T-helper 2 cell treated with Interferon-gamma antibody and Interleukin-4, amounts not matched to agents 5 μg/mL and 100 μg/mL, for 36 hours (primary cell): ENCODE results near the gene OPA1.
A peak's percentile ranks its signal among the peaks of the same experiment; 100 is the strongest.

Experiments used
- DNase-seq: peaks from one replicate; pipeline ENCODE4 v3.0.0; 2021; ENCODE audit warnings: low spot score
- H3K27ac Mint-ChIP-seq: one replicate; pipeline ENCODE4 v1.8.0; 2021; ENCODE audit warnings: mild to moderate bottlenecking, mixed read lengths
- H3K27me3 Mint-ChIP-seq: one replicate; pipeline ENCODE4 v1.8.0; 2021; ENCODE audit warnings: low read depth, mixed read lengths
- H3K36me3 Mint-ChIP-seq: one replicate; pipeline ENCODE4 v1.8.0; 2021; ENCODE audit warnings: low read depth, mixed read lengths
- H3K4me1 Mint-ChIP-seq: one replicate; pipeline ENCODE4 v1.8.0; 2021; ENCODE audit warnings: low read depth, mixed read lengths
- H3K4me3 Mint-ChIP-seq: one replicate; pipeline ENCODE4 v1.8.0; 2022; ENCODE audit warnings: mild to moderate bottlenecking, moderate library complexity, mixed read lengths
- H3K9me3 Mint-ChIP-seq: one replicate; pipeline ENCODE4 v1.8.0; 2021; ENCODE audit warnings: mixed read lengths

OPA1 gene

GRCh38 chr3:193564012-193564411, 29.0 kb upstream of the OPA1 start:
- no peak for DNase-seq
- no peak overlapping the region for H3K4me3 Mint-ChIP-seq
- H3K27me3 Mint-ChIP-seq = no peaks in the 10 kb centered on the region
- no peak overlapping the region for H3K27ac Mint-ChIP-seq
- H3K9me3 Mint-ChIP-seq = no peaks in the 10 kb centered on the region
- no peaks in the 10 kb centered on the region for H3K4me1 Mint-ChIP-seq
- no peaks in the 10 kb centered on the region for H3K36me3 Mint-ChIP-seq

GRCh38 chr3:193569119-193569518, 23.9 kb upstream of the OPA1 start:
- no peaks in the 10 kb centered on the region for H3K36me3 Mint-ChIP-seq
- H3K27me3 Mint-ChIP-seq = no peaks in the 10 kb centered on the region
- no peak for DNase-seq
- H3K4me3 Mint-ChIP-seq = no peak overlapping the region
- H3K9me3 Mint-ChIP-seq = no peaks in the 10 kb centered on the region
- H3K27ac Mint-ChIP-seq = no peak overlapping the region
- peaks cover 1% of the 10 kb centered on the region for H3K4me1 Mint-ChIP-seq

GRCh38 chr3:193572426-193572908, 20.5 kb upstream of the OPA1 start:
- peaks cover 1% of the 10 kb centered on the region for H3K27me3 Mint-ChIP-seq
- peak; percentile 24 for DNase-seq
- no peaks in the 10 kb centered on the region for H3K9me3 Mint-ChIP-seq

GRCh38 chr3:193573403-193574191, 19.4 kb upstream of the OPA1 start:
- Mint-ChIP-seq H3K27ac (no peak overlapping the region), H3K4me1 (peaks cover 1% of the 10 kb centered on the region), H3K27me3 (peaks cover 1% of the 10 kb centered on the region), H3K36me3 (no peaks in the 10 kb centered on the region), H3K4me3 (no peak overlapping the region), H3K9me3 (no peaks in the 10 kb centered on the region)
- no peak for DNase-seq

More at GRCh38 chr3:193572426-193572908, 20.5 kb upstream of the OPA1 start:
- peaks cover 1% of the 10 kb centered on the region for H3K4me1 Mint-ChIP-seq
- H3K36me3 Mint-ChIP-seq = no peaks in the 10 kb centered on the region
- no peak overlapping the region for H3K4me3 Mint-ChIP-seq
- H3K27ac Mint-ChIP-seq = no peak overlapping the region

- H3K9me3 Mint-ChIP-seq = no peaks in the 10 kb centered on the region
- H3K27me3 Mint-ChIP-seq = peaks cover 1% of the 10 kb centered on the region
- H3K36me3 Mint-ChIP-seq = no peaks in the 10 kb centered on the region
- H3K4me3 Mint-ChIP-seq = no peak overlapping the region
- no peak for DNase-seq
- H3K27ac Mint-ChIP-seq = no peak overlapping the region
- peaks cover 1% of the 10 kb centered on the region for H3K4me1 Mint-ChIP-seq
Observed at GRCh38 chr3:193574488-193575070, 18.4 kb upstream of the OPA1 start.

GRCh38 chr3:193585530-193585929, 7.5 kb upstream of the OPA1 start:
- Mint-ChIP-seq H3K9me3 (no peaks in the 10 kb centered on the region), H3K36me3 (no peaks in the 10 kb centered on the region), H3K27ac (no peak overlapping the region), H3K4me3 (no peak overlapping the region), H3K27me3 (no peaks in the 10 kb centered on the region), H3K4me1 (peaks cover 1% of the 10 kb centered on the region)
- DNase-seq = no peak

- no peak overlapping the region for H3K4me3 Mint-ChIP-seq
- no peak for DNase-seq
- H3K9me3 Mint-ChIP-seq = no peaks in the 10 kb centered on the region
- no peaks in the 10 kb centered on the region for H3K27me3 Mint-ChIP-seq
- H3K36me3 Mint-ChIP-seq = no peaks in the 10 kb centered on the region
- H3K4me1 Mint-ChIP-seq = peaks cover 2% of the 10 kb centered on the region
- H3K27ac Mint-ChIP-seq = no peak overlapping the region
Observed at GRCh38 chr3:193586526-193586925, 6.5 kb upstream of the OPA1 start.

GRCh38 chr3:193589129-193589528, 3.9 kb upstream of the OPA1 start:
- DNase-seq = no peak
- Mint-ChIP-seq H3K4me3 (no peak overlapping the region), H3K4me1 (peaks cover 15% of the 10 kb centered on the region), H3K36me3 (peaks cover 4% of the 10 kb centered on the region), H3K27ac (no peak overlapping the region), H3K27me3 (no peaks in the 10 kb centered on the region), H3K9me3 (no peaks in the 10 kb centered on the region)

GRCh38 chr3:193589616-193590015, 3.4 kb upstream of the OPA1 start:
- Mint-ChIP-seq H3K27ac (no peak overlapping the region), H3K9me3 (no peaks in the 10 kb centered on the region), H3K4me1 (peaks cover 17% of the 10 kb centered on the region), H3K4me3 (no peak overlapping the region), H3K36me3 (peaks cover 4% of the 10 kb centered on the region), H3K27me3 (no peaks in the 10 kb centered on the region)
- no peak for DNase-seq

- Mint-ChIP-seq H3K4me1 (peaks cover 21% of the 10 kb centered on the region), H3K27ac (no peak overlapping the region), H3K9me3 (no peaks in the 10 kb centered on the region), H3K27me3 (no peaks in the 10 kb centered on the region), H3K4me3 (no peak overlapping the region), H3K36me3 (peaks cover 4% of the 10 kb centered on the region)
- DNase-seq = no peak
Observed at GRCh38 chr3:193590088-193590856, 2.7 kb upstream of the OPA1 start.

GRCh38 chr3:193593668-193594030, 641 bp downstream of the OPA1 start:
- Mint-ChIP-seq H3K4me1 (peaks cover 40% of the 10 kb centered on the region), H3K9me3 (no peaks in the 10 kb centered on the region)
- DNase-seq = peak; percentile 60

GRCh38 chr3:193594946-193595689, 2.1 kb downstream of the OPA1 start:
- Mint-ChIP-seq H3K9me3 (no peaks in the 10 kb centered on the region), H3K27ac (no peak overlapping the region), H3K36me3 (peaks cover 23% of the 10 kb centered on the region), H3K27me3 (no peaks in the 10 kb centered on the region), H3K4me3 (peak overlapping the region; percentile 93), H3K4me1 (peaks cover 50% of the 10 kb centered on the region)
- DNase-seq = no peak

More at GRCh38 chr3:193593668-193594030, 641 bp downstream of the OPA1 start:
- H3K4me3 Mint-ChIP-seq = peak overlapping the region; percentile 93
- no peaks in the 10 kb centered on the region for H3K27me3 Mint-ChIP-seq
- H3K36me3 Mint-ChIP-seq = peaks cover 23% of the 10 kb centered on the region
- H3K27ac Mint-ChIP-seq = peak overlapping the region; percentile 99

GRCh38 chr3:193595939-193596487, 3.0 kb downstream of the OPA1 start:
- DNase-seq = no peak
- H3K27ac Mint-ChIP-seq = no peak overlapping the region
- no peaks in the 10 kb centered on the region for H3K27me3 Mint-ChIP-seq
- no peaks in the 10 kb centered on the region for H3K9me3 Mint-ChIP-seq
- peaks cover 23% of the 10 kb centered on the region for H3K36me3 Mint-ChIP-seq
- H3K4me3 Mint-ChIP-seq = no peak overlapping the region
- H3K4me1 Mint-ChIP-seq = peaks cover 50% of the 10 kb centered on the region
